PC-9 (cell line): ENCODE results near the gene HIF1A. TPM values are rescaled to one million over a fixed set of nuclear protein-coding genes. Genes with fewer than 3 reads are reported as not detected.

Source experiments
- BruUV-seq: library from RNA; stranded (reverse); fragments of 400-500 nt; replicated peaks from 2 replicates; lab custom pipeline; 2021; lab: Mats Ljungman, UMichigan
- CTCF ChIA-PET: fragments of 300-600 bp; sonication (Branson Sonifier 250); formaldehyde crosslinking; loops from one replicate; lab custom pipeline; 2022; ENCODE audit warnings: antibody characterized with exemption; lab: Charles Lee
- POLR2A ChIA-PET: fragments of 300-600 bp; sonication (Branson Sonifier 250); formaldehyde crosslinking; loops from one replicate; lab custom pipeline; 2022; ENCODE audit warnings: antibody characterized with exemption; ENCODE audit not compliant: unreplicated experiment; lab: Charles Lee
- DNase-seq, 2 experiments: peaks; one replicate each; pipeline versions ENCODE4 v3.0.0 to v3.0.0-alpha.2; 2015 to 2022; ENCODE audit warnings: mixed read lengths in 1 of 2
- H2AFZ ChIP-seq: fragments of 200-600 bp; sonication (generic); 2 replicates; pipeline ENCODE4 v1.8.1; 2017; ENCODE audit warnings: antibody characterized with exemption
- H3F3A ChIP-seq: fragments of 200-600 bp; sonication (generic); 2 replicates; pipeline ENCODE4 v1.8.1; 2017; ENCODE audit warnings: antibody characterized with exemption, mild to moderate bottlenecking, low read depth; ENCODE audit not compliant: insufficient read depth
- H3K27ac ChIP-seq: fragments of 200-600 bp; sonication (generic); 2 replicates; pipeline ENCODE4 v1.6.1; 2016; ENCODE audit warnings: mixed run types
- H3K27me3 ChIP-seq: fragments of 200-600 bp; sonication (generic); 2 replicates; pipeline ENCODE4 v1.6.1; 2016; ENCODE audit warnings: low read depth, mixed run types; ENCODE audit not compliant: insufficient read depth
- H3K36me3 ChIP-seq: fragments of 200-600 bp; sonication (generic); 2 replicates; pipeline ENCODE4 v1.6.1; 2016; ENCODE audit warnings: low read depth, mixed run types
- H3K4me1 ChIP-seq: fragments of 200-600 bp; sonication (generic); replicated peaks from 2 replicates; pipeline ENCODE4 v1.6.1; 2016; ENCODE audit warnings: mixed run types; ENCODE audit not compliant: insufficient read depth
- H3K4me2 ChIP-seq: fragments of 200-600 bp; sonication (generic); 2 replicates; pipeline ENCODE4 v1.6.1; 2017; ENCODE audit warnings: mixed run types
- H3K4me3 ChIP-seq: fragments of 200-600 bp; sonication (generic); 2 replicates; pipeline ENCODE4 v1.6.1; 2016; ENCODE audit warnings: mixed run types
- H3K79me2 ChIP-seq: fragments of 200-600 bp; sonication (generic); 2 replicates; pipeline ENCODE4 v1.6.1; 2017; ENCODE audit warnings: low read depth, mixed run types
- H3K9me2 ChIP-seq: fragments of 200-600 bp; sonication (generic); 2 replicates; pipeline ENCODE4 v1.8.1; 2017; ENCODE audit warnings: mild to moderate bottlenecking; ENCODE audit not compliant: insufficient read depth
- H3K9me3 ChIP-seq: fragments of 200-600 bp; sonication (generic); 2 replicates; pipeline ENCODE4 v1.8.1; 2016; ENCODE audit warnings: low read depth; ENCODE audit not compliant: insufficient read depth
- H4K20me1 ChIP-seq: fragments of 200-600 bp; sonication (generic); 2 replicates; pipeline ENCODE4 v1.8.1; 2017; ENCODE audit not compliant: insufficient read depth
- CTCF ChIP-seq: fragments of 200-600 bp; sonication (generic); conservative IDR thresholded peaks from 2 replicates; pipeline ENCODE4 v1.6.1; 2017; ENCODE audit warnings: mixed run types, antibody characterized with exemption, mild to moderate bottlenecking, moderate library complexity
- EZH2 ChIP-seq: fragments of 200-600 bp; sonication (generic); IDR thresholded peaks from 2 replicates; pipeline ENCODE4 v1.8.0; 2017; ENCODE audit warnings: antibody characterized with exemption, low read depth
- intact Hi-C: fragments of 100-400 bp; cut with micrococcal nuclease; formaldehyde crosslinking; loops from one replicate; pipeline ENCODE4 v1.10.0; 2022; ENCODE audit not compliant: unreplicated experiment
- total RNA-seq: library from RNA; stranded (reverse); gene quantifications from 2 replicates; pipeline ENCODE4 v1.2.3, GENCODE V29; 2021

The HIF1A gene
- total RNA-seq, 1 experiment from 2014 or later = 146 TPM

- H3K36me3 ChIP-seq = no peaks in the 10 kb centered on the region
- ChIA-PET CTCF (interaction anchor here (0.6 kb wide), 1 partner anchor 160 kb away, joined by 3 read pairs; no protein-coding TSS in a partner anchor), POLR2A (no interaction called here)
- peaks cover 12% of the 10 kb centered on the region; the same call in 1 of the 2 replicates for H3F3A ChIP-seq
- intact Hi-C loops = no loop called here
- no peak overlapping the region for H3K4me3 ChIP-seq
- H3K9me3 ChIP-seq = no peaks in the 10 kb centered on the region
- H3K79me2 ChIP-seq = no peaks in the 10 kb centered on the region
- no peak for TF ChIP-seq EZH2
- no peak for TF ChIP-seq CTCF
- H3K27me3 ChIP-seq = no peaks in the 10 kb centered on the region
- no peak overlapping the region for H2AFZ ChIP-seq
- H4K20me1 ChIP-seq = no peaks in the 10 kb centered on the region
- no peak for DNase-seq
- H3K4me2 ChIP-seq = no peak overlapping the region
- H3K27ac ChIP-seq = no peak overlapping the region
- H3K9me2 ChIP-seq = no peaks in the 10 kb centered on the region; the same call in 1 of the 2 replicates
- peaks cover 8% of the 10 kb centered on the region for H3K4me1 ChIP-seq
- BruUV-seq = no TSS peak
These were observed 47.6 kb upstream of the HIF1A start for GRCh38 chr14:61647704-61648103.

GRCh38 chr14:61648377-61648776, 46.9 kb upstream of the HIF1A start:
- no TSS peak for BruUV-seq
- CTCF ChIA-PET = interaction anchor here (0.6 kb wide), 3 partner anchors 78 to 456 kb away, joined by 3 to 5 read pairs (median 3); no protein-coding TSS in a partner anchor
- intact Hi-C loops = no loop called here

GRCh38 chr14:61649283-61649682, 46.0 kb upstream of the HIF1A start:
- Histone ChIP-seq H4K20me1 (no peaks in the 10 kb centered on the region), H2AFZ (no peak overlapping the region), H3K4me1 (peaks cover 23% of the 10 kb centered on the region), H3F3A (peaks cover 6% of the 10 kb centered on the region; the same call in 1 of the 2 replicates), H3K4me3 (no peak overlapping the region), H3K9me3 (no peaks in the 10 kb centered on the region), H3K79me2 (no peaks in the 10 kb centered on the region), H3K27me3 (no peaks in the 10 kb centered on the region), H3K36me3 (no peaks in the 10 kb centered on the region), H3K4me2 (no peak overlapping the region), H3K9me2 (no peaks in the 10 kb centered on the region; the same call in 1 of the 2 replicates), H3K27ac (no peak overlapping the region)
- ChIA-PET CTCF (no interaction called here), POLR2A (interaction anchor here (0.6 kb wide), 1 partner anchor 20 kb away, joined by 3 read pairs; no protein-coding TSS in a partner anchor)
- intact Hi-C loops = no loop called here
- TF ChIP-seq EZH2 (no peak), CTCF (no peak)
- BruUV-seq = no TSS peak
- no peak for DNase-seq

More at GRCh38 chr14:61648377-61648776, 46.9 kb upstream of the HIF1A start:
- H2AFZ ChIP-seq = no peak overlapping the region
- no peaks in the 10 kb centered on the region for H3K36me3 ChIP-seq
- H3K27ac ChIP-seq = no peak overlapping the region
- H3K4me2 ChIP-seq = no peak overlapping the region
- no peak overlapping the region for H3K4me3 ChIP-seq
- H3K4me1 ChIP-seq = peaks cover 15% of the 10 kb centered on the region
- H3K27me3 ChIP-seq = no peaks in the 10 kb centered on the region
- H3K79me2 ChIP-seq = no peaks in the 10 kb centered on the region
- peaks cover 12% of the 10 kb centered on the region; the same call in 1 of the 2 replicates for H3F3A ChIP-seq
- H3K9me3 ChIP-seq = no peaks in the 10 kb centered on the region
- no peaks in the 10 kb centered on the region for H4K20me1 ChIP-seq
- DNase-seq = no peak
- POLR2A ChIA-PET = interaction anchor here (0.6 kb wide), 1 partner anchor 170 kb away, joined by 4 read pairs; no protein-coding TSS in a partner anchor
- no peak for TF ChIP-seq CTCF
- H3K9me2 ChIP-seq = no peaks in the 10 kb centered on the region; the same call in 1 of the 2 replicates
